SK-N-SH (cell line): ENCODE measurements around the gene CDK5RAP1.

Experiments used
- CHD2 ChIP-seq: fragments of 150-350 bp; IDR thresholded peaks from 2 replicates; pipeline ENCODE4 v1.6.1; 2018; ENCODE audit warnings: low read length; ENCODE audit not compliant: partially characterized antibody
- MXI1 ChIP-seq: IDR thresholded peaks from 2 replicates; pipeline ENCODE4 v1.6.1; 2012; ENCODE audit warnings: mild to moderate bottlenecking, low read depth, low read length, improper control_type of control experiment
- NRF1 ChIP-seq: IDR thresholded peaks from 2 replicates; pipeline ENCODE4 v1.6.1; 2012; ENCODE audit warnings: low read depth, mild to moderate bottlenecking, low read length
- RAD21 ChIP-seq: IDR thresholded peaks from 2 replicates; pipeline ENCODE4 v1.6.1; 2012; ENCODE audit warnings: mild to moderate bottlenecking, low read length
- YY1 ChIP-seq: IDR thresholded peaks from 2 replicates; pipeline ENCODE4 v1.4.0; 2012; ENCODE audit warnings: low read depth, mild to moderate bottlenecking
- TF ChIP-seq, protein P1 (sequence below): fragments of 200-600 bp; sonication (generic); IDR thresholded peaks from 2 replicates; pipeline ENCODE4 v1.6.1; 2017; ENCODE audit warnings: antibody characterized with exemption, mild to moderate bottlenecking, moderate library complexity
- TF ChIP-seq, protein P2 (sequence below): IDR thresholded peaks from 2 replicates; pipeline ENCODE4 v1.4.0; 2012; ENCODE audit warnings: low read depth
- TF ChIP-seq, protein P3 (sequence below): fragments of 150-350 bp; IDR thresholded peaks from 2 replicates; pipeline ENCODE4 v1.6.1; 2017; ENCODE audit warnings: antibody characterized with exemption, low read length, low read depth, borderline replicate concordance

DNA sequence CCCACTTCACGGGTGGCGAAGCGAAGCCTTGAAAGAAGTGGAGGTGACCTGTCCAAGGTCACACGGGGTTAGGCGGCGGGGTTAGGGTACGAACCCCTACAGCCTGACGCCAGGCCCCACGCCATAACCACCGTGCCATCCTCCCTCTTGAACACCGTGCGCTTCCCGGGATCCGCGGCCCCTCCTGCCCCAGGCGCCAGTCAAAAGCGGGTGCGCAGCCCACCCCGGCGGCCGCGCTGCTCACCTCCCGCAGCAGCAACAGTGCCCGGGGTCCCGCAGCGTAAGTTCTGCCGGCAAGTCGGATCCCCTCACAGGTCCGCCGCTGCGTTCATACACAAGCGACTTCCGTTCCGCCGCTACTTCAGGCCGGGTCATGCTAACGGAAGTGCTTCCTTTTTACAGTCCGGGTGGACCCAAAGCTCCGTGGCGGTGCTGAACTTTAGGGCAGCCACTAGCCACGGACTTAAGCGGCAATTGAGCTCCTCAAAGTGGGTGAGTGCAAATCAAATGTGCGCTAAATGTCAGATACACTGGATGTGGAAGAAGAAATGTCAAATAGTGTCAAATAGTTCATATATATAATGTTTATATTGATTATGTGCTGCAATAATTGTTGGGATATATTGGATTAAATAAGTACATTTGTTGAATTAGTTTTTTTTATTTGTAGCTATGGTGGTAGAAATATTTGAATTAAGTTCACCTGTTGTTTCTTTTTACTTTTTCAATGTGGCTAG is at the start of gene CDK5RAP1:
- TF ChIP-seq, protein P1, sequence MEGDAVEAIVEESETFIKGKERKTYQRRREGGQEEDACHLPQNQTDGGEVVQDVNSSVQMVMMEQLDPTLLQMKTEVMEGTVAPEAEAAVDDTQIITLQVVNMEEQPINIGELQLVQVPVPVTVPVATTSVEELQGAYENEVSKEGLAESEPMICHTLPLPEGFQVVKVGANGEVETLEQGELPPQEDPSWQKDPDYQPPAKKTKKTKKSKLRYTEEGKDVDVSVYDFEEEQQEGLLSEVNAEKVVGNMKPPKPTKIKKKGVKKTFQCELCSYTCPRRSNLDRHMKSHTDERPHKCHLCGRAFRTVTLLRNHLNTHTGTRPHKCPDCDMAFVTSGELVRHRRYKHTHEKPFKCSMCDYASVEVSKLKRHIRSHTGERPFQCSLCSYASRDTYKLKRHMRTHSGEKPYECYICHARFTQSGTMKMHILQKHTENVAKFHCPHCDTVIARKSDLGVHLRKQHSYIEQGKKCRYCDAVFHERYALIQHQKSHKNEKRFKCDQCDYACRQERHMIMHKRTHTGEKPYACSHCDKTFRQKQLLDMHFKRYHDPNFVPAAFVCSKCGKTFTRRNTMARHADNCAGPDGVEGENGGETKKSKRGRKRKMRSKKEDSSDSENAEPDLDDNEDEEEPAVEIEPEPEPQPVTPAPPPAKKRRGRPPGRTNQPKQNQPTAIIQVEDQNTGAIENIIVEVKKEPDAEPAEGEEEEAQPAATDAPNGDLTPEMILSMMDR: no peak
- TF ChIP-seq RAD21: no peak; the same call in 1 of the 2 replicates
- TF ChIP-seq YY1: peak; percentile 81
- peak; percentile 93 for TF ChIP-seq MXI1
- TF ChIP-seq CHD2: peak; percentile 91
- TF ChIP-seq, protein P2, sequence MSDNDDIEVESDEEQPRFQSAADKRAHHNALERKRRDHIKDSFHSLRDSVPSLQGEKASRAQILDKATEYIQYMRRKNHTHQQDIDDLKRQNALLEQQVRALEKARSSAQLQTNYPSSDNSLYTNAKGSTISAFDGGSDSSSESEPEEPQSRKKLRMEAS: peak; percentile 92
- TF ChIP-seq NRF1: no peak
- TF ChIP-seq, protein P3, sequence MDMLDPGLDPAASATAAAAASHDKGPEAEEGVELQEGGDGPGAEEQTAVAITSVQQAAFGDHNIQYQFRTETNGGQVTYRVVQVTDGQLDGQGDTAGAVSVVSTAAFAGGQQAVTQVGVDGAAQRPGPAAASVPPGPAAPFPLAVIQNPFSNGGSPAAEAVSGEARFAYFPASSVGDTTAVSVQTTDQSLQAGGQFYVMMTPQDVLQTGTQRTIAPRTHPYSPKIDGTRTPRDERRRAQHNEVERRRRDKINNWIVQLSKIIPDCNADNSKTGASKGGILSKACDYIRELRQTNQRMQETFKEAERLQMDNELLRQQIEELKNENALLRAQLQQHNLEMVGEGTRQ: no peak
